ENCODE results near the gene HBS1L. TPM values are rescaled to one million over a fixed set of nuclear protein-coding genes. Genes with fewer than 3 reads are reported as not detected.

The HBS1L gene
- total RNA-seq, 1 donor from 2014 or later, result 39.1 TPM

DNA sequence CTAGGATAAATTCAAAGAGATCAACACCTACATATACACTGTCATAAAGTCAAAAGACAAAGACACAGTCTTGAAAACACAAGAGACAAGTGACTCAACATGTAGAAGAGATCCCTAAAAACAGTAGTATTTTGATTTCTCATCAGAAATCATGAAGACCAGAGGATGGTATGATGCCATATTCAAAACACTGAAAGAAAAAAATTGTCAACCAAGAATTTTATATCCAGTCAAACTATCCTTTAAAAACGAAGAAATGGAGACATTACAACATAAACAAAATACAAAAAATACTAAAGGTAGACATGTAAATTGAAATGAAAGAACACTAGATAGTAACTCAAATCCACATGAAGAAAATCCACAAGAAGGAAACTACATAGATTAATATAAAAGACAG is 27.3 kb upstream of the HBS1L start:
- Histone ChIP-seq H3K4me3 (ENCODE audit: low read length in 3 of 3) (no peak overlapping the region), H3K4me1 (ENCODE audit: control insufficient read depth in 3 of 3, insufficient read depth in 3 of 3, low read length in 3 of 3) (no peaks in the 10 kb centered on the region), H3K27me3 (ENCODE audit: control insufficient read depth in 3 of 3, insufficient read depth in 3 of 3, low read length in 3 of 3) (no peaks in the 10 kb centered on the region), H3K9me3 (ENCODE audit: control insufficient read depth in 3 of 3, low read length in 3 of 3) (peaks cover 0 to 2% (median 0%) of the 10 kb centered on the region in 3 donors), H3K36me3 (ENCODE audit: control insufficient read depth in 3 of 3, insufficient read depth in 3 of 3, low read length in 3 of 3) (no peaks in the 10 kb centered on the region), H3K27ac (ENCODE audit: low read depth, low read length) (no peak overlapping the region), H3K9ac (ENCODE audit: low read depth in 1 of 3, low read length in 3 of 3) (no peak overlapping the region)

DNA sequence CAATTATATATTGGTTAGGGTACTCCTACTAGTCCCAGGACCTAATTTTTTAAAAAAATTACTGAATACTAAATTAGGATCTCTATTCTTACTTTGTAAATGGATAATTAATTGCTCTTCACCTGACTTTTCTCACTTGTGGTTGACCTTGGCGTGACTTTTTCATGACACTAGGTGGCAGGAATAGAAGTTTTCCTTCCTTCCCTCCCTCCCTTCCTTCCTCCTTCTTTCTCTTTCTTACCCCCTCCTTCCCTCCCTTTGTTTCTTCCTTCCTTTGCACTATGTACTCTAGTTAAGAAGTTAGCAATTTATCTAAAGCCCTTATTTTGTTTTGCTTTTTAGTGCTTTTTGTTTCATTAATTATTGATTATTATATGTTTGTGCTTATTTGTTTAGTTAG is 20.4 kb upstream of the HBS1L start:
- Histone ChIP-seq H3K9me3 (ENCODE audit: control insufficient read depth in 3 of 3, low read length in 3 of 3) (no peaks in the 10 kb centered on the region), H3K27me3 (ENCODE audit: control insufficient read depth in 3 of 3, insufficient read depth in 3 of 3, low read length in 3 of 3) (no peaks in the 10 kb centered on the region), H3K9ac (ENCODE audit: low read depth in 1 of 3, low read length in 3 of 3) (no peak overlapping the region), H3K36me3 (ENCODE audit: control insufficient read depth in 3 of 3, insufficient read depth in 3 of 3, low read length in 3 of 3) (no peaks in the 10 kb centered on the region), H3K27ac (ENCODE audit: low read depth, low read length) (no peak overlapping the region), H3K4me1 (ENCODE audit: control insufficient read depth in 3 of 3, insufficient read depth in 3 of 3, low read length in 3 of 3) (no peaks in the 10 kb centered on the region), H3K4me3 (ENCODE audit: low read length in 3 of 3) (no peak overlapping the region)

DNA sequence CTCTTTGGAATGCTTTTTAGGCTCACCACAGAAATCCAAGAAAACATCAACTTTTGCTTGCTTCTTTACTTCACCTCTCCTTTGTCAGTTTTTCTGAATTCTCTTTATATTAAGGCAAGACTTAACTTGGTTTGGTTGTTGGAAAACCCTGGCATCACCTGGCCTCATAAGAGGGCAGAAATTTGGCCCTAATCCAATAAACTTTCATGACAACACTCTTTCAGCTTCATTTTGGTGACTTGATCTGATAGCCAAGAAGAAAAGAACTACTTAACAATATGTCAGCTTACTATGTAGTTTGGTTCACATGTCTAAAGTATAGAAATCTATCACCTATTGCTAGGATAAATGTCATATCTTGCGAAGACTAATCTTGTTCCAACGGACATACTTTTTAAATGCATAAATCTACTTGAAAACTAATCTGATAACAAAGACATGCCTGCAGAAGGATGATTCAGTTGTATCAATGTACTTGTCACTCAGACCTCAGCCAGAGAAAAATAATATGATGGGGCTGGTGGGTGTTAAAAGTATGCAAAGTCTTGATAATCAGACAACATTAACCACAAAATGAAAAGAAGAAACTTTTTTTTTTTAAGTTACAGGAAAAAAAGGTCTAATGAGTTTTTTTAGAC is 19.3 kb upstream of the HBS1L start:
- H3K27me3 ChIP-seq (ENCODE audit: control insufficient read depth in 3 of 3, insufficient read depth in 3 of 3, low read length in 3 of 3), result no peaks in the 10 kb centered on the region
- H3K4me1 ChIP-seq (ENCODE audit: control insufficient read depth in 3 of 3, insufficient read depth in 3 of 3, low read length in 3 of 3), result no peaks in the 10 kb centered on the region
- no peaks in the 10 kb centered on the region for H3K36me3 ChIP-seq (ENCODE audit: control insufficient read depth in 3 of 3, insufficient read depth in 3 of 3, low read length in 3 of 3)
- no peak overlapping the region for H3K4me3 ChIP-seq (ENCODE audit: low read length in 3 of 3)
- no peak overlapping the region for H3K27ac ChIP-seq (ENCODE audit: low read depth, low read length)
- no peaks in the 10 kb centered on the region for H3K9me3 ChIP-seq (ENCODE audit: control insufficient read depth in 3 of 3, low read length in 3 of 3)
- no peak overlapping the region for H3K9ac ChIP-seq (ENCODE audit: low read depth in 1 of 3, low read length in 3 of 3)

DNA sequence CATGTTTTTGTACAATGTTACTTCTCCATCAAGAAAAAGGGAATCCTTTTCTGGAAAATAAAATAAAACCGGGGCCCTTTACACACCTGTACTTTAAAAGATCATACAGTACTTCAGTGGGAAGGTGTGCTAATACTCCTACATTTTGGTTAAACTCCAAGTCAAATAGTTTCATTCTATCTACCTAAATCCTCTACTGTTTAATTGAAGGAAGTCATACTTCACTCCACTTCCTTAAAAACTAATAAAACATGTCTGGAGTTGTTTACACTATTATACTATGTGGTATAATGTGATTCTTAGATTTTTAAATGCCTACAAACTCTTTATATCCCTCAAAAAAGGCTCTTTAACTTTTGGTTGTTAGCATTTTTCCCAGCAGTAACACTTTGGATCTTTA is 18.6 kb upstream of the HBS1L start:
- H3K27me3 ChIP-seq (ENCODE audit: control insufficient read depth in 3 of 3, insufficient read depth in 3 of 3, low read length in 3 of 3), result no peaks in the 10 kb centered on the region
- H3K9me3 ChIP-seq (ENCODE audit: control insufficient read depth in 3 of 3, low read length in 3 of 3), result no peaks in the 10 kb centered on the region
- H3K27ac ChIP-seq (ENCODE audit: low read depth, low read length), result no peak overlapping the region
- no peak overlapping the region for H3K9ac ChIP-seq (ENCODE audit: low read depth in 1 of 3, low read length in 3 of 3)
- no peak overlapping the region for H3K4me3 ChIP-seq (ENCODE audit: low read length in 3 of 3)
- H3K36me3 ChIP-seq (ENCODE audit: control insufficient read depth in 3 of 3, insufficient read depth in 3 of 3, low read length in 3 of 3), result no peaks in the 10 kb centered on the region
- H3K4me1 ChIP-seq (ENCODE audit: control insufficient read depth in 3 of 3, insufficient read depth in 3 of 3, low read length in 3 of 3), result no peaks in the 10 kb centered on the region

DNA sequence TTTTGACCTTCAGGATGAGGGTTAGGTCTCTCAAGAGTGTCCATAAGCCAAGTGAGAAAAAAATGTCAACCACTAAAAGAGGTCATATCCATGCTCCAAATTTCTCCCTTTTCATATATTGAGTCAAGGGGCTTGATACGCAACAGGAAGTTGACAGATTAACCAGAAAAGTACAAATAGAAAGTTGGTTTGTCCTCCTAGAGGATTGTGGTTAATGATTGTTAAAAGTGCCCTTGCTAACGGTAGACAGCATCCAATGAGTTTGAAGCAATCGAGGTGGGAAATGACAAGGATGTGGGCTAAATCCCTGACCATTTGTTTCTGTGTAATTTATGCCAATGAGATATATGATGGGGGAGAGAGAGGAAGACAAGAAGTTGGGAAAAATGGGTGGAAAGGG is 18.1 kb upstream of the HBS1L start:
- Histone ChIP-seq H3K9ac (ENCODE audit: low read depth in 1 of 3, low read length in 3 of 3) (no peak overlapping the region), H3K4me1 (ENCODE audit: control insufficient read depth in 3 of 3, insufficient read depth in 3 of 3, low read length in 3 of 3) (no peaks in the 10 kb centered on the region), H3K9me3 (ENCODE audit: control insufficient read depth in 3 of 3, low read length in 3 of 3) (no peaks in the 10 kb centered on the region), H3K4me3 (ENCODE audit: low read length in 3 of 3) (no peak overlapping the region), H3K27ac (ENCODE audit: low read depth, low read length) (no peak overlapping the region), H3K36me3 (ENCODE audit: control insufficient read depth in 3 of 3, insufficient read depth in 3 of 3, low read length in 3 of 3) (no peaks in the 10 kb centered on the region), H3K27me3 (ENCODE audit: control insufficient read depth in 3 of 3, insufficient read depth in 3 of 3, low read length in 3 of 3) (no peaks in the 10 kb centered on the region)

DNA sequence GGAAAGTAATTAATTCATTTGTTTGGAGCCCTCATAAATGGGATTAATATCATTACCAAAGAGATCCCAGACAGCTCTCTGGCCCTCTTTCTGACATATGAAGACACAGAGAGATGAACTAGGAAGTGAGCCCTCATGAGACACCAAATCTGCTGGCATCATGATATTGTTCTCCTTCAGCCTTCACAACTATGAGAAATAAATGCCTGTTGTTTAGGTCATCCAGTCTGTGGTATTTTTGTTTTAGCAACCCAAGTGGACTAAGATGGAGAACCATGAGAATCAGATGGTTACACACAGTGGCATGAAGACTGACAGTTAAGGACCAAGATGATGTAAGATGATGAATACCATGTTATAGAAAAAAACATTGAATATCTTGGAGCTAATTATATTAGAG is 16.9 kb upstream of the HBS1L start:
- H3K27me3 ChIP-seq (ENCODE audit: control insufficient read depth in 3 of 3, insufficient read depth in 3 of 3, low read length in 3 of 3), result no peaks in the 10 kb centered on the region
- no peak overlapping the region for H3K9ac ChIP-seq (ENCODE audit: low read depth in 1 of 3, low read length in 3 of 3)
- no peaks in the 10 kb centered on the region for H3K9me3 ChIP-seq (ENCODE audit: control insufficient read depth in 3 of 3, low read length in 3 of 3)
- no peaks in the 10 kb centered on the region for H3K4me1 ChIP-seq (ENCODE audit: control insufficient read depth in 3 of 3, insufficient read depth in 3 of 3, low read length in 3 of 3)
- no peak overlapping the region for H3K4me3 ChIP-seq (ENCODE audit: low read length in 3 of 3)
- H3K36me3 ChIP-seq (ENCODE audit: control insufficient read depth in 3 of 3, insufficient read depth in 3 of 3, low read length in 3 of 3), result no peaks in the 10 kb centered on the region
- H3K27ac ChIP-seq (ENCODE audit: low read depth, low read length), result no peak overlapping the region

DNA sequence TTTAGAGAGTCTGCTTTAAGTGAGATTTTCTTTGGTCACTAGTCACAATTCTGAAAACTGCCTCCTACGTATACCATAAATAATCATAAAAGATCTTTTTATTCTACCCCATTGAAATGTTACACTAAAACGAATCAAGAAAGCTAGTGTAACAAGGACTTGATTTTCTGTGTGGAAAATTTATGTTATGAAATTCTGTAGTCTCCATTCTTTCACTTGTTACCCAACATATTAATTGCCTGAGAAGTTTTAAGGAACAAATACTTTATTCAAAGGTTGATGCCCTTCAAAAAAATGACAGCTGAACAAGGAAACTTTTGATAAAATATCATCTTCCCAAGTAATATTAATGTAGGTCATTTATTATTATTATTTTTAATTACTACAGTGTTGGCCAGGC is 13.3 kb upstream of the HBS1L start:
- no peaks in the 10 kb centered on the region for H3K9me3 ChIP-seq (ENCODE audit: control insufficient read depth in 3 of 3, low read length in 3 of 3)
- no peak overlapping the region for H3K9ac ChIP-seq (ENCODE audit: low read depth in 1 of 3, low read length in 3 of 3)
- no peaks in the 10 kb centered on the region for H3K4me1 ChIP-seq (ENCODE audit: control insufficient read depth in 3 of 3, insufficient read depth in 3 of 3, low read length in 3 of 3)
- no peak overlapping the region for H3K4me3 ChIP-seq (ENCODE audit: low read length in 3 of 3)
- no peaks in the 10 kb centered on the region for H3K36me3 ChIP-seq (ENCODE audit: control insufficient read depth in 3 of 3, insufficient read depth in 3 of 3, low read length in 3 of 3)
- no peaks in the 10 kb centered on the region for H3K27me3 ChIP-seq (ENCODE audit: control insufficient read depth in 3 of 3, insufficient read depth in 3 of 3, low read length in 3 of 3)
- H3K27ac ChIP-seq (ENCODE audit: low read depth, low read length), result no peak overlapping the region

DNA sequence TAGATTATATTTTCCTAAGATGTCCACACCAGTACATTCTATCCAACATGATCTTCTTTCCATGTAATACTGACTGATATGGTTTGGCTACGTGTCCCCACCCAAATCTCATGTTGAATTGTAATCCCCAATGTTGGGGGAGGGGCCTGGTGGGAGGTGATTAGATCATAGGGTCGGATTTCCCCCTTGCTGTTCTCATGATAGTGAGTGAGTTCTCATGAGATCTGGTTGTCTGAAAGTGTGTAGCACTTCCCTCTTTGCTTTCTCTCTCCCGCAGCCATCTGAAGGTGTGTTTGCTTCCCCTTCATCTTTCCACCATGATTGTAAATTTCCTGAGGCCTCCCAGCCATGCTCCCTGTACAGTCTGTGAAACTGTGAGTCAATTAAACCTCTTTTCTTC is 12.2 kb upstream of the HBS1L start:
- H3K36me3 ChIP-seq (ENCODE audit: control insufficient read depth in 3 of 3, insufficient read depth in 3 of 3, low read length in 3 of 3), result no peaks in the 10 kb centered on the region
- no peak overlapping the region for H3K9ac ChIP-seq (ENCODE audit: low read depth in 1 of 3, low read length in 3 of 3)
- H3K4me3 ChIP-seq (ENCODE audit: low read length in 3 of 3), result no peak overlapping the region
- no peaks in the 10 kb centered on the region for H3K4me1 ChIP-seq (ENCODE audit: control insufficient read depth in 3 of 3, insufficient read depth in 3 of 3, low read length in 3 of 3)
- no peak overlapping the region for H3K27ac ChIP-seq (ENCODE audit: low read depth, low read length)
- H3K27me3 ChIP-seq (ENCODE audit: control insufficient read depth in 3 of 3, insufficient read depth in 3 of 3, low read length in 3 of 3), result no peaks in the 10 kb centered on the region
- no peaks in the 10 kb centered on the region for H3K9me3 ChIP-seq (ENCODE audit: control insufficient read depth in 3 of 3, low read length in 3 of 3)

DNA sequence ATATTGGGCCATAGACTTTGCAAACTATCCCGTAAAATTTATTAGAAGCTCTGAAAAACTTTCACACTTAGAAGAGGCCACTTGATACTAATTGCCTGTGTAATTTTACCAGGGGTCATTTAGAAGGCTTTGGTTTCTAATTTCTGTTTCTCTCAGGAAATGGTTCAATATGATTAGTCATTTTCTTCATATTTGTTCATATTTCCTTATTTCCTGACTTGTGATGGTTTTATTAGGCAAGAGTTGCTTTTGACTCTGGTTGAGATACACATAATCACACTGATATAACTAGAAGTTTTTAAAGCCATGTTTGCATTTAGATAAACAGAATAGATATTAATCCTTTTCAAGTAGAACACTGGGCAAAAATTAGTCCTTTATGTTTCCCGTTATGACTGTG is 11.8 kb upstream of the HBS1L start:
- no peak overlapping the region for H3K9ac ChIP-seq (ENCODE audit: low read depth in 1 of 3, low read length in 3 of 3)
- H3K36me3 ChIP-seq (ENCODE audit: control insufficient read depth in 3 of 3, insufficient read depth in 3 of 3, low read length in 3 of 3), result no peaks in the 10 kb centered on the region
- no peaks in the 10 kb centered on the region for H3K27me3 ChIP-seq (ENCODE audit: control insufficient read depth in 3 of 3, insufficient read depth in 3 of 3, low read length in 3 of 3)
- H3K9me3 ChIP-seq (ENCODE audit: control insufficient read depth in 3 of 3, low read length in 3 of 3), result no peaks in the 10 kb centered on the region
- no peak overlapping the region for H3K4me3 ChIP-seq (ENCODE audit: low read length in 3 of 3)
- no peak overlapping the region for H3K27ac ChIP-seq (ENCODE audit: low read depth, low read length)
- H3K4me1 ChIP-seq (ENCODE audit: control insufficient read depth in 3 of 3, insufficient read depth in 3 of 3, low read length in 3 of 3), result no peaks in the 10 kb centered on the region

DNA sequence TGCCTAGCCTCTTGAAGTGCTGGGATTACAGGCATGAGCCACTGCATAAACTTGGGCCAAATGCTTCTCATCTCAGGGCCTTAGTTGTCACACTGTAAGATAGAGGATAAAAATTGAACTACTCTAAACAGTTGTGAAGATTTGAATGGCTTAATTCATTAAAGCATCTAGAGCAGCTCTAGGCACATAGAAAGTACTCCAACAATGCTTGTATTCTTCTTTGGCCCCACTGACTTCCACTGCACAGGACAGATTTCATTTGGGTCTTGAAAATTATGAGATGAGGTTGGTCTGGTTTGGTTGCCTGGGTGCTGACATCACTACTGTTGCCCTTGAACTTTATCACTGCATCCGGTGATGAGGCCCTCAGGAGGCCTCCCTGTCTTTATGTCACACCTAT is 10.0 kb upstream of the HBS1L start:
- Histone ChIP-seq H3K27ac (ENCODE audit: low read depth, low read length) (no peak overlapping the region), H3K9me3 (ENCODE audit: control insufficient read depth in 3 of 3, low read length in 3 of 3) (no peaks in the 10 kb centered on the region), H3K4me3 (ENCODE audit: low read length in 3 of 3) (no peak overlapping the region), H3K9ac (ENCODE audit: low read depth in 1 of 3, low read length in 3 of 3) (no peak overlapping the region), H3K27me3 (ENCODE audit: control insufficient read depth in 3 of 3, insufficient read depth in 3 of 3, low read length in 3 of 3) (no peaks in the 10 kb centered on the region), H3K36me3 (ENCODE audit: control insufficient read depth in 3 of 3, insufficient read depth in 3 of 3, low read length in 3 of 3) (no peaks in the 10 kb centered on the region), H3K4me1 (ENCODE audit: control insufficient read depth in 3 of 3, insufficient read depth in 3 of 3, low read length in 3 of 3) (no peaks in the 10 kb centered on the region)

DNA sequence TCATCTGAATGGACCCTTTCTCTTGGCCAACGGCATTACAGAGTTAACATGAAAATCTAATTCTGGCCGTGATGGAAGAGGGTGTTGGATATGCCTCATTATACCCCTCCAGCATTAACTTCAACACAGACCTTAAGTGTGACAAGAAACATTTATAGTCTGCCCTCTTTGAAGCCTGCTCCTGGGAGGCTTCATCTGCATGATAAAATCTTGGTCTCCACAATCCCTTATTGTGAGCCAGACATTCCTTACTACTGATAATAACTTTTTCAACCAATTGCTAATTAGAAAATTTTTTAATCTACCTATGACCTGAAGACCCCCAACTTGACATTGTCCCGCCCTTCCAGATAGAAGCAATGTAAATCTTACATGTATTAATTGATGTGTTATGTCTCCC is 9.3 kb upstream of the HBS1L start:
- H3K4me1 ChIP-seq (ENCODE audit: control insufficient read depth in 3 of 3, insufficient read depth in 3 of 3, low read length in 3 of 3), result no peaks in the 10 kb centered on the region
- no peak overlapping the region for H3K4me3 ChIP-seq (ENCODE audit: low read length in 3 of 3)
- no peaks in the 10 kb centered on the region for H3K9me3 ChIP-seq (ENCODE audit: control insufficient read depth in 3 of 3, low read length in 3 of 3)
- no peak overlapping the region for H3K27ac ChIP-seq (ENCODE audit: low read depth, low read length)
- no peaks in the 10 kb centered on the region for H3K27me3 ChIP-seq (ENCODE audit: control insufficient read depth in 3 of 3, insufficient read depth in 3 of 3, low read length in 3 of 3)
- no peak overlapping the region for H3K9ac ChIP-seq (ENCODE audit: low read depth in 1 of 3, low read length in 3 of 3)
- no peaks in the 10 kb centered on the region for H3K36me3 ChIP-seq (ENCODE audit: control insufficient read depth in 3 of 3, insufficient read depth in 3 of 3, low read length in 3 of 3)

All from skeletal muscle tissue (tissue), 4 donors.